ENCODE data around the gene SLC12A7. TPM values are rescaled to one million over a fixed set of nuclear protein-coding genes. Genes with fewer than 3 reads are reported as not detected.

Gene SLC12A7
- total RNA-seq, 6 experiments from 2014 or later = 0.07 to 0.09 (median 0.09) TPM; not detected in 3

- TF ChIP-seq, protein P1, sequence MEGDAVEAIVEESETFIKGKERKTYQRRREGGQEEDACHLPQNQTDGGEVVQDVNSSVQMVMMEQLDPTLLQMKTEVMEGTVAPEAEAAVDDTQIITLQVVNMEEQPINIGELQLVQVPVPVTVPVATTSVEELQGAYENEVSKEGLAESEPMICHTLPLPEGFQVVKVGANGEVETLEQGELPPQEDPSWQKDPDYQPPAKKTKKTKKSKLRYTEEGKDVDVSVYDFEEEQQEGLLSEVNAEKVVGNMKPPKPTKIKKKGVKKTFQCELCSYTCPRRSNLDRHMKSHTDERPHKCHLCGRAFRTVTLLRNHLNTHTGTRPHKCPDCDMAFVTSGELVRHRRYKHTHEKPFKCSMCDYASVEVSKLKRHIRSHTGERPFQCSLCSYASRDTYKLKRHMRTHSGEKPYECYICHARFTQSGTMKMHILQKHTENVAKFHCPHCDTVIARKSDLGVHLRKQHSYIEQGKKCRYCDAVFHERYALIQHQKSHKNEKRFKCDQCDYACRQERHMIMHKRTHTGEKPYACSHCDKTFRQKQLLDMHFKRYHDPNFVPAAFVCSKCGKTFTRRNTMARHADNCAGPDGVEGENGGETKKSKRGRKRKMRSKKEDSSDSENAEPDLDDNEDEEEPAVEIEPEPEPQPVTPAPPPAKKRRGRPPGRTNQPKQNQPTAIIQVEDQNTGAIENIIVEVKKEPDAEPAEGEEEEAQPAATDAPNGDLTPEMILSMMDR (IDR thresholded peaks at IDR 0.05) = no peak
- no peaks in the 10 kb centered on the region for H3K4me1 Mint-ChIP-seq (ENCODE audit: low read depth)
- H3K4me3 Mint-ChIP-seq = no peak overlapping the region
- H3K27me3 Mint-ChIP-seq (ENCODE audit: insufficient read depth) = peaks cover 9% of the 10 kb centered on the region
- H3K36me3 Mint-ChIP-seq (ENCODE audit: low read depth) = no peaks in the 10 kb centered on the region
- peaks cover 41% of the 10 kb centered on the region for H3K9me3 Mint-ChIP-seq
- H3K27ac Mint-ChIP-seq = no peak overlapping the region
- no peak for DNase-seq
These were observed 31.9 kb downstream of the SLC12A7 start for GRCh38 chr5:1079961-1080360.

DNA sequence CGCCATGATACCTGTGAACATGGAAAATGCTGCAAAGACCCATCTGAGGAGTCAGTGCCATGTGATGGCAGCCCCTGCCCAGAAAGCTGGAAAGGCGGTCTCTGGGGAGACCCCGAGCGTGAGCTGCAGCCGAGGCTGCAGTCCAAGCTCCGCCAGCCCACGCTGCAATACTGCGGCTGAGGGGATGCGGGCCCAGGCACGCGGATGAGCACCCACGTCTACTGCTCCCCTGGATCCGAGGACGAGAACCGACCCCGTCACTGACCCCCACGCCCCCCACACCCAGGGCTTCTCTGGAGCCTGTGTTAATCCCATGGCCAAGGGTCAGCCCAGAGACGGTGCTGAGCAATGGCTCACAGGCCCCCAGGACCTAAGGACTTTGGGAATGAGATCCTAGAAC, 32.4 kb downstream of the SLC12A7 start:
- H3K36me3 Mint-ChIP-seq (ENCODE audit: low read depth) = no peaks in the 10 kb centered on the region
- DNase-seq = no peak
- H3K4me3 Mint-ChIP-seq = no peak overlapping the region
- peaks cover 9% of the 10 kb centered on the region for H3K27me3 Mint-ChIP-seq (ENCODE audit: insufficient read depth)
- H3K27ac Mint-ChIP-seq = no peak overlapping the region
- peaks cover 37% of the 10 kb centered on the region for H3K9me3 Mint-ChIP-seq
- TF ChIP-seq, protein P1 (IDR thresholded peaks at IDR 0.05) = no peak
- no peaks in the 10 kb centered on the region for H3K4me1 Mint-ChIP-seq (ENCODE audit: low read depth)

DNA sequence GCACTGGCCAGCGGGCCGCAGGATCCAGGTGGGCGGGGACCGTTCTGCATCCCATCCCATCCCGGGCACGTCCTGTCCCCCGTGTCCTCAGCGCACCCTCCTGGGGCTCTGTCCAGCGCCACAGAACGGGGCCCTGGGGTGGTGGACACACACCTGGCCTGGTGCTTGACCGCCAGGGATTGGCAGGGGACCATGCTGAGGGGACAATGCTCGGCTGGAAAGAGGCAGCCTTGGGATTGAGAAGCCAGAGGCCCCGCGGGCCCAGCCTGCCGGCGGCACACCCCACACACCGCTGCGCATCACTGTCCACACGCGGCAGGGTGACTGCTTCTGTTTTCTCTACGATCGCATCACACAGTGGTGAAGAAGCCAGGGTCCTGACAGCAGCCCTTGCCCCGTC, 33.0 kb downstream of the SLC12A7 start:
- TF ChIP-seq, protein P1 (IDR thresholded peaks at IDR 0.05) = no peak
- H3K27ac Mint-ChIP-seq = no peak overlapping the region

GRCh38 chr5:1078206-1078605, 33.7 kb downstream of the SLC12A7 start:
- no peaks in the 10 kb centered on the region; the same call in 1 of the 2 replicates for H3K36me3 Mint-ChIP-seq (ENCODE audit: low read depth)
- H3K9me3 Mint-ChIP-seq = peaks cover 36% of the 10 kb centered on the region
- peaks cover 9% of the 10 kb centered on the region for H3K27me3 Mint-ChIP-seq (ENCODE audit: insufficient read depth)
- H3K4me3 Mint-ChIP-seq = no peak overlapping the region
- no peak for DNase-seq
- no peaks in the 10 kb centered on the region for H3K4me1 Mint-ChIP-seq (ENCODE audit: low read depth)
- no peak overlapping the region for H3K27ac Mint-ChIP-seq
- TF ChIP-seq, protein P1 (IDR thresholded peaks at IDR 0.05) = no peak

More for the DNA sequence above, 33.0 kb downstream of the SLC12A7 start:
- Mint-ChIP-seq H3K4me1 (ENCODE audit: low read depth) (no peaks in the 10 kb centered on the region), H3K4me3 (no peak overlapping the region), H3K9me3 (peaks cover 36% of the 10 kb centered on the region), H3K36me3 (ENCODE audit: low read depth) (no peaks in the 10 kb centered on the region; the same call in 1 of the 2 replicates), H3K27me3 (ENCODE audit: insufficient read depth) (peaks cover 9% of the 10 kb centered on the region)
- no peak for DNase-seq

DNA sequence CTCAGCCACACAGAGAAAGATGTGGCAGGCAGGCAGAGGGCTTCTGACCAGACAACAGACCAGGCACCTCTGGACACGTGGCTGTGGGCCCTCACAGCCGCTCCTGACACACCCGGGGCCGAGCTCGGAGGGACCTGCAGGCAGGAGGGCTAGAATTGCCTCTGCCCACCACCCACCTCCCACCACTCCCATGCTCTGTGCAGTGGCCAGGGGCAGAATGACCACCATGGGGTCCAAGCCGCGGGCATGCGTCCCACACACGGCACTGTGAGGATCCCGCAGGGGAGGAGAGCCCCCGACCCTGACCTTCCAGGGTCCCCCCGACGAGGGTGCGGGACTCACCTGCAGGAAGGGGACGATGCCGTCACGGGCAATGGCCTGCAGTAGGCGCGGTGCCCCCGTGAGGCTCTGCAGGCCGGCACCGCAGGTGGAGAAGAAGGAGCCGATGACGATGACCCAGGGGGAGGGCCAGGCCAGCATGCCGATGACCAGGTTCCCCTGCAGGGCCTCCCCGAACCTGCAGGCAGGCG, 34.3 kb downstream of the SLC12A7 start:
- Mint-ChIP-seq H3K27ac (no peak overlapping the region), H3K9me3 (peaks cover 34% of the 10 kb centered on the region), H3K4me1 (ENCODE audit: low read depth) (no peaks in the 10 kb centered on the region), H3K27me3 (ENCODE audit: insufficient read depth) (peaks cover 9% of the 10 kb centered on the region), H3K36me3 (ENCODE audit: low read depth) (no peaks in the 10 kb centered on the region; the same call in 1 of the 2 replicates), H3K4me3 (no peak overlapping the region)
- TF ChIP-seq, protein P1 (IDR thresholded peaks at IDR 0.05) = no peak
- DNase-seq = no peak

Data from HFFc6 (cell line).